SK-N-SH (cell line): ENCODE data around the gene KCNG4.

Experiments used
- RAD21 ChIP-seq: IDR thresholded peaks from 2 replicates; pipeline ENCODE4 v1.6.1; 2012; ENCODE audit warnings: mild to moderate bottlenecking, low read length
- YY1 ChIP-seq: IDR thresholded peaks from 2 replicates; pipeline ENCODE4 v1.4.0; 2012; ENCODE audit warnings: low read depth, mild to moderate bottlenecking

GRCh38 chr16:84247331-84247730 is 7.5 kb upstream of the KCNG4 start:
- TF ChIP-seq RAD21 (no peak), YY1 (no peak)
